ENCODE measurements around the gene SLC25A23. TPM values are rescaled to one million over a fixed set of nuclear protein-coding genes. Genes with fewer than 3 reads are reported as not detected.

SLC25A23 gene
- total and polyA plus RNA-seq, 2 donors from 2014 or later, result 69.2 to 76.6 TPM

DNA sequence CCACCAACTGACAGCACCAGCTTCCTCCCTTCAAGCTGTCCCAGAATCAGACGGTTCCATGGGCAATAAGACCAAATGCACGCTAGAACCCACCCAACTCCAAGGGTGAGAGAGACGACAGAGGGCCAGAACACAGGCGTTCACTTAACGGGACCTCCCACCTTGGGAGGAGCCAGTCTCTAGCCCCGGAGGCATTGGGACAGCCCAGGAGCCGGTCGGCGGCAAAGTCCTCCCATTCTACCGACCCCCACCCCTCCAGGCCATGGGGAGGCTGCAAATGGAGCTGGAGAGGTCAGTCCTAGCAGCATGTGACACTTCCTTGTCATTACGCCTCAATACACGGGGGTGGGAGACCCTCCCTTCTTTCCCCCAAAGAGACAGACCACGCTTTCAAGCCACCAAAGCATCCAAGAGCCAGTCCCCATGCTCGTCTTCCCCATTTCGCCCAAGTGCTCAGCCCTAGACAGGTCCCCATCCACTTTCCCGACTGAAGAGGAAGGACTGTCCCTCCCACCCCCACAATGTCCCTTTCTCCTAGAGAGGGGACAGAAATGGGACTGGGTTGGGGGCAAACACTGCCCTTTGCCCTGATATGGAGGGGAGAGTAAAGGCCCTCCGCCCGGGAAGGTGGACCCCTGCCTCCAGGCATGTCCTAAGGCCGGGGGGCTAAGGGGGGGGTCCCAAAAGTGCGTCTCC, 35.9 kb downstream of the SLC25A23 start:
- Histone ChIP-seq H3K27ac (ENCODE audit: low read depth in 2 of 2, low read length in 2 of 2) (peak overlapping the region; percentile 56 to 71), H3K36me3 (ENCODE audit: control insufficient read depth in 2 of 3, insufficient read depth in 3 of 3, low read length in 3 of 3) (peaks cover 5 to 35% (median 14%) of the 10 kb centered on the region in 3 donors), H3K4me3 (ENCODE audit: low read length in 3 of 3) (peak overlapping the region; percentile 68 to 93 (median 89)), H3K9me3 (ENCODE audit: control insufficient read depth in 2 of 3, insufficient read depth in 1 of 3, low read length in 3 of 3) (no peaks in the 10 kb centered on the region), H3K4me1 (ENCODE audit: control insufficient read depth in 2 of 3, insufficient read depth in 2 of 3, low read depth in 1 of 3, low read length in 3 of 3) (peaks cover 0 to 23% (median 9%) of the 10 kb centered on the region in 3 donors), H3K9ac (ENCODE audit: low read length in 3 of 3) (peak overlapping the region; percentile 75 to 93 (median 86)), H3K27me3 (ENCODE audit: control insufficient read depth, insufficient read depth, low read length) (no peaks in the 10 kb centered on the region)
- no peak for FAIRE-seq
- TF ChIP-seq, protein P1, sequence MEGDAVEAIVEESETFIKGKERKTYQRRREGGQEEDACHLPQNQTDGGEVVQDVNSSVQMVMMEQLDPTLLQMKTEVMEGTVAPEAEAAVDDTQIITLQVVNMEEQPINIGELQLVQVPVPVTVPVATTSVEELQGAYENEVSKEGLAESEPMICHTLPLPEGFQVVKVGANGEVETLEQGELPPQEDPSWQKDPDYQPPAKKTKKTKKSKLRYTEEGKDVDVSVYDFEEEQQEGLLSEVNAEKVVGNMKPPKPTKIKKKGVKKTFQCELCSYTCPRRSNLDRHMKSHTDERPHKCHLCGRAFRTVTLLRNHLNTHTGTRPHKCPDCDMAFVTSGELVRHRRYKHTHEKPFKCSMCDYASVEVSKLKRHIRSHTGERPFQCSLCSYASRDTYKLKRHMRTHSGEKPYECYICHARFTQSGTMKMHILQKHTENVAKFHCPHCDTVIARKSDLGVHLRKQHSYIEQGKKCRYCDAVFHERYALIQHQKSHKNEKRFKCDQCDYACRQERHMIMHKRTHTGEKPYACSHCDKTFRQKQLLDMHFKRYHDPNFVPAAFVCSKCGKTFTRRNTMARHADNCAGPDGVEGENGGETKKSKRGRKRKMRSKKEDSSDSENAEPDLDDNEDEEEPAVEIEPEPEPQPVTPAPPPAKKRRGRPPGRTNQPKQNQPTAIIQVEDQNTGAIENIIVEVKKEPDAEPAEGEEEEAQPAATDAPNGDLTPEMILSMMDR (IDR thresholded peaks at IDR 0.05; ENCODE audit: borderline replicate concordance, extremely low read depth, insufficient read depth), result no peak
- intact Hi-C loops (cut with DNase I), result no loop called here
- peak in 4 of 5 donors; percentile 47 to 81 (median 68) for DNase-seq

DNA sequence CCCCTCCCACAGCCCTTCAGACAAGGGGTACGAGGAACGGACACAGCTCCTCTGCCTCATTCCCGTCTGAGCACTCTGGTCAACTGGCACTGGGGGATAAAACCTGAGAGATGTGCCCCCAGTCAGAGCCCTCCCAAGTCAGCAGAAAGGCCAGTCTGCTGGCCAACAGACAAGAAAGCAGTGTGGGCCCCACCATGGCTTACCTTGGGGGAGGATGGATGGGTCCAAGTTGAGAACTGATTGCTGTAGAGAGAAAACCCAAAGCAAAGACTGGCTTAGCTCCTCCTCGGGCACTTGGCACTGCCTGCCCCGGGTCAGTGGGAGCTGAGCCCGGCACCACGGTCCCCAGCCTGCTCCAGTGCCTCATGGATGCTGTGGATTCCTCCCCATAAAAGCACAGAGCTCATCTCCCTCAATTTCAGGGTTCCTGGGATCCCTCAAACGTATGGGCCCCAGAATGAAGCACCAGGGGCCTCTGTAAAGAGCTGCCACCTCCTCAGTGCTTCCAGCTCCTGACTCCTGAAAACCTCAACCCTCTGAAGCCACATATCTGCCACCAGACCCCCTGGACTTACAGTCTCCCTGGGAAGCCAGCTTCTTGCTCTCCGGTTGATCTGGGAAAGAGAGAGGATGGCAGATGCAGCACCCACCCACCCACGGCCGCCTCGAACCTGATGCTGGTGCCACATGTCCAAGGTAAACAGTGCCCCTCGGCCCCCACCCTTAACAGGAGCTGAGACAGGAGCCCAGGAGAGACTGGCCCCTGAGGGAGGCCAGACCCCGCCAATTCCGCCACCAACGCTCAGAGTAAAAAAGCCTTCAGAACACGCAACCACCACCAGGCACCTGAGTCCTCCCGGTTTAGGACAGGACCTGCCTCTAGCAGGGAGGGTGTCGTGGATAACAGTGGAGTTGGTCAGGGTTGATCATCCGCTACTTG, 38.2 kb downstream of the SLC25A23 start:
- no peaks in the 10 kb centered on the region for H3K27me3 ChIP-seq (ENCODE audit: control insufficient read depth, insufficient read depth, low read length)
- TF ChIP-seq, protein P1 (IDR thresholded peaks at IDR 0.05; ENCODE audit: borderline replicate concordance, extremely low read depth, insufficient read depth), result no peak
- peaks cover 7 to 58% (median 22%) of the 10 kb centered on the region in 3 donors for H3K36me3 ChIP-seq (ENCODE audit: control insufficient read depth in 2 of 3, insufficient read depth in 3 of 3, low read length in 3 of 3)
- DNase-seq, result no peak
- H3K9ac ChIP-seq (ENCODE audit: low read length in 3 of 3), result peak overlapping the region in 2 of 3 donors; percentile 13 to 22
- intact Hi-C loops (cut with DNase I), result no loop called here
- FAIRE-seq, result no peak
- no peaks in the 10 kb centered on the region for H3K9me3 ChIP-seq (ENCODE audit: control insufficient read depth in 2 of 3, insufficient read depth in 1 of 3, low read length in 3 of 3)
- no peak overlapping the region for H3K27ac ChIP-seq (ENCODE audit: low read depth in 2 of 2, low read length in 2 of 2)
- H3K4me3 ChIP-seq (ENCODE audit: low read length in 3 of 3), result no peak overlapping the region
- peaks cover 0 to 23% (median 9%) of the 10 kb centered on the region in 3 donors for H3K4me1 ChIP-seq (ENCODE audit: control insufficient read depth in 2 of 3, insufficient read depth in 2 of 3, low read depth in 1 of 3, low read length in 3 of 3)

DNA sequence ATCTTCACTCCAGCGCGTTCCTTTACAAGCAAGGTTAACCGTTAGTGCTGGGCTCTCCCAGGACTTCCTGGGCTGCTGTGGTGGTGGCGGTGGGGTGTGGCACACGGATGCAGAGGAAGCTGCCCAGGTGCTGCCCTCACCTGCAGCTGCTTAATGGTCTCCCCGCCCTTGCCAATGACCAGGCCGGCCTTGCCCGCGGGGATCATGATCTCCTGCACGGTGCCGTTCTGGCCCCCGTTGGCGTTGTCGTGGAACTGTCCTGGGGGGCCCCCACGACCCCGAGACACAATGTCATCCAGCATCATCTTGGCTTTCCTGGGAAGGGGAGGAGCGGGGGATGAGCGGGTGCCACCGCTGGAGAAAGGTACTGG, 41.0 kb downstream of the SLC25A23 start:
- FAIRE-seq, result no peak
- Histone ChIP-seq H3K9me3 (ENCODE audit: control insufficient read depth in 2 of 3, insufficient read depth in 1 of 3, low read length in 3 of 3) (no peaks in the 10 kb centered on the region), H3K9ac (ENCODE audit: low read length in 3 of 3) (no peak overlapping the region), H3K36me3 (ENCODE audit: control insufficient read depth in 2 of 3, insufficient read depth in 3 of 3, low read length in 3 of 3) (peaks cover 7 to 67% (median 27%) of the 10 kb centered on the region in 3 donors), H3K27ac (ENCODE audit: low read depth in 2 of 2, low read length in 2 of 2) (no peak overlapping the region), H3K27me3 (ENCODE audit: control insufficient read depth, insufficient read depth, low read length) (no peaks in the 10 kb centered on the region), H3K4me1 (ENCODE audit: control insufficient read depth in 2 of 3, insufficient read depth in 2 of 3, low read depth in 1 of 3, low read length in 3 of 3) (peaks cover 0 to 16% (median 9%) of the 10 kb centered on the region in 3 donors), H3K4me3 (ENCODE audit: low read length in 3 of 3) (no peak overlapping the region)
- intact Hi-C loops (cut with DNase I), result no loop called here
- TF ChIP-seq, protein P1 (IDR thresholded peaks at IDR 0.05; ENCODE audit: borderline replicate concordance, extremely low read depth, insufficient read depth), result no peak
- no peak for DNase-seq
